Heart right ventricle (tissue), 16 donors: ENCODE data around the gene MRPL17. TPM values are rescaled to one million over a fixed set of nuclear protein-coding genes. Genes with fewer than 3 reads are reported as not detected.

Experiments
- ATAC-seq, 8 donors: fragments of 200-7000 bp; cut with Tn5 transposase; one replicate each; pipeline ENCODE4 v1.9.1; 2020; ENCODE audit warnings: mild to moderate bottlenecking in 8 of 8, moderate library complexity in 8 of 8, moderate number of reproducible peaks in 1 of 8
- DNase-seq, 2 donors: peaks; one replicate each; pipeline ENCODE4 v3.0.0-alpha.2; 2020
- H3K27ac ChIP-seq, 10 donors: fragments of 200-600 bp; sonication (generic) in 2 of 10; one replicate each; pipeline versions ENCODE4 v1.5.0 to v1.8.0; 2020 to 2022; ENCODE audit warnings: mild to moderate bottlenecking in 3 of 10
- H3K27me3 ChIP-seq, 7 donors: fragments of 200-600 bp; one replicate each; pipeline ENCODE4 v1.8.0; 2021 to 2022; ENCODE audit warnings: mild to moderate bottlenecking in 2 of 7
- H3K36me3 ChIP-seq, 9 donors: fragments of 200-600 bp; sonication (generic) in 1 of 9; one replicate each; pipeline versions ENCODE4 v1.5.0 to v1.8.0; 2020 to 2022; ENCODE audit warnings: mild to moderate bottlenecking in 2 of 9
- H3K4me1 ChIP-seq, 9 donors: fragments of 200-600 bp; sonication (generic) in 1 of 9; one replicate each; pipeline versions ENCODE4 v1.5.0 to v1.8.0; 2020 to 2022; ENCODE audit warnings: mild to moderate bottlenecking in 4 of 9
- H3K4me3 ChIP-seq, 10 donors: fragments of 200-600 bp; sonication (generic) in 2 of 10; one replicate each; pipeline versions ENCODE4 v1.5.0 to v1.8.0; 2020 to 2022; ENCODE audit warnings: mild to moderate bottlenecking in 7 of 10, moderate library complexity in 2 of 10
- H3K9me3 ChIP-seq, 11 donors: fragments of 200-600 bp in 10 of 11; sonication (generic) in 2 of 11; one replicate each; pipeline versions ENCODE4 v1.5.0 to v1.8.0; 2013 to 2022; ENCODE audit warnings: mild to moderate bottlenecking in 2 of 11, control low read depth in 1 of 11, moderate library complexity in 1 of 11
- WGBS, 2 donors: extraction: QIAGEN DNeasy Blood & Tissue Kit; methylation state at CpG; one replicate each; pipeline ENCODE4 v1.1.7; 2013; ENCODE audit warnings: inconsistent platforms in 1 of 2; 5-methylcytosine and 5-hydroxymethylcytosine counted together
- intact Hi-C, 10 donors: fragments of 100-400 bp; cut with DNase I; formaldehyde crosslinking; loops; one replicate each; pipeline versions ENCODE4 v1.11.1 to v1.14.2; 2022
- polyA plus RNA-seq, 2 donors: library from polyadenylated mRNA; stranded (reverse); fragments of 200-250 nt; gene quantifications; one replicate each; pipeline ENCODE4 v1.2.3, GENCODE V29; 2013
- total RNA-seq, 10 donors: library from RNA; stranded (reverse); fragmentation: NEBNext Ultra II Directional in 3 of 10; extraction: Animal tissue kit (Norgen Biotek cat#: 25700) in 3 of 10; gene quantifications; one replicate each; pipeline versions ENCODE4 v1.2.1 to v1.2.4, GENCODE V29; 2021 to 2023
- TF ChIP-seq, protein P1 (sequence below), 9 donors: fragments of 200-600 bp; sonication (generic) in 2 of 9; IDR thresholded peaks; one replicate each; pipeline versions ENCODE4 v1.5.0 to v1.8.0; 2021 to 2022; ENCODE audit warnings: antibody characterized with exemption in 9 of 9, mild to moderate bottlenecking in 5 of 9, moderate library complexity in 1 of 9
- donor health status: Arrhythmogenic right ventricular cardiomyopathy.
- donor health status: ischemic (EF 13 %, LVEDD 7.1; RV severe dilation, severe dysfunction).
- donor health status: healthy with polysubstance abuse.
- donor health status: DM: no; HTN: yes; CAD: no.
- donor health status: DM: no; HTN: no; CAD: no.
- donor health status: ischemic (EF 25% LVEDD 6.9; RV normal size, moderate dysfunction).
- donor health status: ischemic (EF 25% LVEDD 5.7; RV mildly dilated, moderate dysfunction).
- donor health status: healthy.
- donor health status: DM: yes; HTN: yes; CAD: no.
- donor health status: Ischemic cardiomyopathy.
- donor health status: ischemic (EF 35%, LVEDD 5.7; RV mildly dilated, moderate dysfunction).
- donor health status: nonischemic (EF 11% LVEDD 7.7; RV severe dilation, severe dysfunction).
- donor health status: DM: yes; HTN: yes; CAD: no.
- donor health status: PGD.
- donor health status: ischemic (EF 29% LVEDD 5.4; RV normal size, mild dysfunction).
- donor health status: nonischemic (EF 23%, LVEDD 6.1; RV moderate dilation, normal function).

Gene MRPL17
- total and polyA plus RNA-seq, 12 donors, result 36.7 to 69.1 (median 49.2) TPM

DNA sequence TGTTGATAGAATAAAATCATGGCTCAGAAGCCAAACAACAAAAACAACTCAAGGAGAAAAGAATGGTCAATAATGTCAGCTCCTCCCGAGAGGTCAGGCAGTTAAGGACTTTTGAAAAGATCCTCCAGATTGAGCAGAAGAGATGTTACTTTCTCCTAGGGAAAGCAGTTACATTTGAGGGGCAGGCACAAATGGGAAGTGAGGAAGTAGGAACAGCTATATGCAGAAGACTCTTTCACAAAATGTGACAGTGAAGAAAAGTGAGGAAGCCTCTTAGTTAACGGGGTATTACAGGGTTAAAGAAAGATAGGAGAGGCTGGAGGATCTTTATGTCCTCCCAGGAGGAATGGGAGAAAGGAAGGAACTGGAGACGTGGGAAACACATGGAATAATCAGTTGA lies 31.0 kb downstream of the MRPL17 start:
- H3K9me3 ChIP-seq, result no peaks in the 10 kb centered on the region
- no peak for DNase-seq
- peak overlapping the region in 2 of 10 donors; percentile 18 to 94 for H3K27ac ChIP-seq
- H3K4me3 ChIP-seq, result no peak overlapping the region
- peaks cover 9 to 79% (median 41%) of the 10 kb centered on the region in 9 donors for H3K4me1 ChIP-seq
- intact Hi-C loops, result loop anchor here in 1 of 10 donors (5.0 kb wide), 1 partner anchor 40 kb away; the partner anchor contains the start of gene TAF10
- H3K36me3 ChIP-seq, result no peaks in the 10 kb centered on the region
- TF ChIP-seq, protein P1, sequence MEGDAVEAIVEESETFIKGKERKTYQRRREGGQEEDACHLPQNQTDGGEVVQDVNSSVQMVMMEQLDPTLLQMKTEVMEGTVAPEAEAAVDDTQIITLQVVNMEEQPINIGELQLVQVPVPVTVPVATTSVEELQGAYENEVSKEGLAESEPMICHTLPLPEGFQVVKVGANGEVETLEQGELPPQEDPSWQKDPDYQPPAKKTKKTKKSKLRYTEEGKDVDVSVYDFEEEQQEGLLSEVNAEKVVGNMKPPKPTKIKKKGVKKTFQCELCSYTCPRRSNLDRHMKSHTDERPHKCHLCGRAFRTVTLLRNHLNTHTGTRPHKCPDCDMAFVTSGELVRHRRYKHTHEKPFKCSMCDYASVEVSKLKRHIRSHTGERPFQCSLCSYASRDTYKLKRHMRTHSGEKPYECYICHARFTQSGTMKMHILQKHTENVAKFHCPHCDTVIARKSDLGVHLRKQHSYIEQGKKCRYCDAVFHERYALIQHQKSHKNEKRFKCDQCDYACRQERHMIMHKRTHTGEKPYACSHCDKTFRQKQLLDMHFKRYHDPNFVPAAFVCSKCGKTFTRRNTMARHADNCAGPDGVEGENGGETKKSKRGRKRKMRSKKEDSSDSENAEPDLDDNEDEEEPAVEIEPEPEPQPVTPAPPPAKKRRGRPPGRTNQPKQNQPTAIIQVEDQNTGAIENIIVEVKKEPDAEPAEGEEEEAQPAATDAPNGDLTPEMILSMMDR (IDR thresholded peaks at IDR 0.05), result no peak
- 50 to 62% methylated on average over 3 of the region's 3 CpGs for WGBS, 2 donors
- ATAC-seq, result no peak
- H3K27me3 ChIP-seq, result peaks cover 0 to 21% (median 0%) of the 10 kb centered on the region in 7 donors

GRCh38 chr11:6650980-6651379 lies 32.2 kb downstream of the MRPL17 start:
- TF ChIP-seq, protein P1 (IDR thresholded peaks at IDR 0.05), result no peak
- 48 to 54% methylated on average over 6 of the region's 6 CpGs for WGBS, 2 donors

DNA sequence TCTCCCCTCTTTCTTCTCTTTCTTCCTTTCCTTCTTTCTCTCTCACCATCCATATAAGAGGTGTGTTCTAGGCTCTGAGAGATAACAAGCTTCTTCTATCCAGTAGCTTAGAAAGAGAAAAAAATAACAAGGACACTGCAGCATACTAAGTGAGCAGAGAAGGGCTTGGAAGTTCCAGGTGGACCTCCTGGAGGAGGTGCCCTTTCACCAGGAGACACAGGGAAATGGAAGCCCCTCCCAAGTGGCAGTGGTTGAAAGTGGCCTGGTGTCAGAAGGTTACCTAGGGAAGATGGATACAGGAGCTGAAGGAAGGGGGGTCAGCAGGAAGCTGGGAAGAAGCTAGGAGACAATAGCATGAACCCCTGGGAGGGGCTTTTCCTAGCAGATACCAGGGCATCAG lies 33.0 kb downstream of the MRPL17 start:
- intact Hi-C loops, result loop anchor here in 1 of 10 donors (5.0 kb wide), 1 partner anchor 38 kb away; the partner anchor contains the start of gene TAF10
- Histone ChIP-seq H3K36me3 (peaks cover 0 to 4% (median 0%) of the 10 kb centered on the region in 9 donors), H3K27ac (peak overlapping the region in 1 of 10 donors; percentile 94), H3K9me3 (no peaks in the 10 kb centered on the region), H3K4me1 (peaks cover 10 to 89% (median 59%) of the 10 kb centered on the region in 9 donors), H3K27me3 (peaks cover 0 to 10% (median 0%) of the 10 kb centered on the region in 7 donors), H3K4me3 (no peak overlapping the region)
- DNase-seq, result no peak
- no peak for ATAC-seq
- TF ChIP-seq, protein P1 (IDR thresholded peaks at IDR 0.05), result no peak

More at GRCh38 chr11:6650980-6651379, 32.2 kb downstream of the MRPL17 start:
- ATAC-seq, result no peak
- no peaks in the 10 kb centered on the region for H3K9me3 ChIP-seq
- H3K27ac ChIP-seq, result peak overlapping the region in 1 of 10 donors; percentile 94
- peaks cover 0 to 10% (median 0%) of the 10 kb centered on the region in 7 donors for H3K27me3 ChIP-seq
- H3K36me3 ChIP-seq, result no peaks in the 10 kb centered on the region
- peaks cover 10 to 80% (median 53%) of the 10 kb centered on the region in 9 donors for H3K4me1 ChIP-seq
- H3K4me3 ChIP-seq, result no peak overlapping the region
- intact Hi-C loops, result loop anchor here in 1 of 10 donors (5.0 kb wide), 1 partner anchor 39 kb away; the partner anchor contains the start of gene TAF10
- no peak for DNase-seq

- no peaks in the 10 kb centered on the region for H3K9me3 ChIP-seq
- 39 to 50% methylated on average over 1 of the region's 1 CpG for WGBS, 2 donors
- ATAC-seq (no peak), DNase-seq (no peak)
- TF ChIP-seq, protein P1 (IDR thresholded peaks at IDR 0.05), result no peak
- peaks cover 0 to 12% (median 0%) of the 10 kb centered on the region in 9 donors for H3K36me3 ChIP-seq
- intact Hi-C loops, result no loop called here
- peaks cover 0 to 4% (median 0%) of the 10 kb centered on the region in 7 donors for H3K27me3 ChIP-seq
- peaks cover 7 to 90% (median 50%) of the 10 kb centered on the region in 9 donors for H3K4me1 ChIP-seq
- peak overlapping the region in 7 of 10 donors; percentile 25 to 94 (median 84) for H3K27ac ChIP-seq
- no peak overlapping the region for H3K4me3 ChIP-seq
Measured at GRCh38 chr11:6648501-6648900, 34.6 kb downstream of the MRPL17 start.
